HCT116 (cell line): ENCODE data around the gene YPEL3. TPM values are rescaled to one million over a fixed set of nuclear protein-coding genes. Genes with fewer than 3 reads are reported as not detected.

Experiments
- ATAC-seq: fragments of 200-7000 bp; cut with Tn5 transposase; 2 replicates; pipeline ENCODE4 v1.9.1; 2020; ENCODE audit warnings: mild to moderate bottlenecking, moderate library complexity
- BruUV-seq: library from RNA; stranded (reverse); fragments of 400-500 nt; replicated peaks from 2 replicates; lab custom pipeline; 2021; lab: Mats Ljungman, UMichigan
- CTCF ChIA-PET: fragments of 300-600 bp; sonication (Branson Sonifier 250); formaldehyde crosslinking; loops from one replicate; lab custom pipeline; 2021; ENCODE audit warnings: antibody characterized with exemption; lab: Charles Lee
- POLR2A ChIA-PET: fragments of 300-600, 350-600 bp; sonication (Branson Sonifier 250); formaldehyde crosslinking; loops from one replicate; lab custom pipeline; 2021; ENCODE audit warnings: antibody characterized with exemption; lab: Charles Lee
- RAD21 ChIA-PET, 2 experiments: fragments of 300-600 bp; sonication (Branson Sonifier 250); formaldehyde crosslinking; loops; one replicate each; lab custom pipeline; 2023; ENCODE audit warnings: low total read pairs in 2 of 2; ENCODE audit not compliant: uncharacterized antibody in 2 of 2, unreplicated experiment in 2 of 2, low non-redundant PET in 1 of 2; lab: Charles Lee
- DNase-seq: peaks from one replicate; pipeline ENCODE4 v3.0.0-alpha.2; 2010; ENCODE audit warnings: low read depth, low spot score
- H2AFZ ChIP-seq: fragments of 200-600 bp; shearing (Covaris generic), sonication (generic); 2 replicates; pipeline ENCODE4 v1.6.1; 2017; ENCODE audit warnings: low read depth, mixed run types, mixed read lengths, antibody characterized with exemption, low read length; ENCODE audit not compliant: poor library complexity, severe bottlenecking
- H3K27ac ChIP-seq: 2 replicates; pipeline ENCODE4 v1.5.1; 2012; ENCODE audit warnings: low read depth, low read length
- H3K27me3 ChIP-seq: fragments of 200-600 bp; sonication (generic); 2 replicates; pipeline ENCODE4 v1.6.1; 2016; ENCODE audit warnings: mixed run types, low read length, mixed read lengths; ENCODE audit not compliant: insufficient read depth
- H3K36me3 ChIP-seq, 2 experiments: fragments of 200-500 bp in 1 of 2; fragments of 200-600 bp in 1 of 2; sonication (Bioruptor generic) in 1 of 2; sonication (generic) in 1 of 2; 2 replicates each; pipeline versions ENCODE4 v1.5.1 to v1.6.1; 2014 to 2016; ENCODE audit warnings: low read length in 2 of 2, inconsistent platforms in 1 of 2, mixed read lengths in 1 of 2, mixed run types in 1 of 2; ENCODE audit not compliant: insufficient read depth in 2 of 2, control insufficient read depth in 1 of 2
- H3K4me1 ChIP-seq, 2 experiments: fragments of 200-600 bp in 1 of 2; sonication (generic) in 1 of 2; 2 replicates each; pipeline versions ENCODE4 v1.5.1 to v1.6.1; 2012 to 2017; ENCODE audit warnings: low read length in 2 of 2, inconsistent platforms in 1 of 2, mild to moderate bottlenecking in 1 of 2, mixed read lengths in 1 of 2, mixed run types in 1 of 2, moderate library complexity in 1 of 2; ENCODE audit not compliant: insufficient read depth in 2 of 2, control insufficient read depth in 1 of 2
- H3K4me2 ChIP-seq: fragments of 200-600 bp; sonication (generic); 2 replicates; pipeline ENCODE4 v1.6.1; 2017; ENCODE audit warnings: mixed run types, low read length, mixed read lengths
- H3K4me3 ChIP-seq, 2 experiments: fragments of 200-600 bp in 1 of 2; sonication (generic) in 1 of 2; replicated peaks in 1 of 2; 2 replicates each; pipeline ENCODE4 v1.5.1; 2011 to 2016; ENCODE audit warnings: low read length in 2 of 2, control low read depth in 1 of 2, low read depth in 1 of 2, mild to moderate bottlenecking in 1 of 2, mixed read lengths in 1 of 2, mixed run types in 1 of 2
- H3K79me2 ChIP-seq: fragments of 200-600 bp; sonication (generic); 2 replicates; pipeline ENCODE4 v1.6.1; 2017; ENCODE audit warnings: mild to moderate bottlenecking, mixed run types, low read length, moderate library complexity, mixed read lengths; ENCODE audit not compliant: insufficient read depth
- H3K9ac ChIP-seq: fragments of 200-600 bp; sonication (generic); 2 replicates; pipeline ENCODE4 v1.6.1; 2016; ENCODE audit warnings: low read length, mixed read lengths
- H3K9me2 ChIP-seq: fragments of 200-600 bp; sonication (generic), shearing (Covaris generic); 2 replicates; pipeline ENCODE4 v1.6.1; 2017; ENCODE audit warnings: mixed run types, mild to moderate bottlenecking, moderate library complexity; ENCODE audit not compliant: insufficient read depth
- H3K9me3 ChIP-seq, 2 experiments: fragments of 200-500 bp in 1 of 2; fragments of 200-600 bp in 1 of 2; sonication (Bioruptor generic) in 1 of 2; sonication (generic) in 1 of 2; 2 replicates each; pipeline ENCODE4 v1.6.1; 2014 to 2017; ENCODE audit warnings: low read length in 2 of 2, mixed read lengths in 2 of 2, inconsistent platforms in 1 of 2, low read depth in 1 of 2, mild to moderate bottlenecking in 1 of 2, mixed run types in 1 of 2, moderate library complexity in 1 of 2; ENCODE audit not compliant: control insufficient read depth in 1 of 2, insufficient read depth in 1 of 2
- H4K20me1 ChIP-seq: fragments of 200-600 bp; sonication (generic), shearing (Covaris generic); 2 replicates; pipeline ENCODE4 v1.6.1; 2017; ENCODE audit warnings: mixed run types, mild to moderate bottlenecking, moderate library complexity; ENCODE audit not compliant: insufficient read depth
- ATF3 ChIP-seq: IDR thresholded peaks from 2 replicates; pipeline ENCODE4 v1.6.1; 2012
- CEBPB ChIP-seq: IDR thresholded peaks from 2 replicates; pipeline ENCODE4 v1.6.1; 2012; ENCODE audit warnings: low read depth
- EGR1 ChIP-seq: IDR thresholded peaks from 2 replicates; pipeline ENCODE4 v1.6.1; 2012; ENCODE audit warnings: low read depth
- ELF1 ChIP-seq: IDR thresholded peaks from 2 replicates; pipeline ENCODE4 v1.6.1; 2012; ENCODE audit warnings: low read depth, borderline replicate concordance
- EZH2phosphoT487 ChIP-seq: fragments of 200-600 bp; IDR thresholded peaks from 2 replicates; pipeline ENCODE4 v1.6.1; 2018; ENCODE audit warnings: antibody characterized with exemption, borderline replicate concordance
- FOSL1 ChIP-seq: IDR thresholded peaks from 2 replicates; pipeline ENCODE4 v1.6.1; 2012; ENCODE audit warnings: low read depth
- MAX ChIP-seq: IDR thresholded peaks from 2 replicates; pipeline ENCODE4 v1.6.1; 2012
- POLR2A ChIP-seq: IDR thresholded peaks from 2 replicates; pipeline ENCODE4 v1.7.0; 2011; ENCODE audit warnings: borderline replicate concordance; ENCODE audit not compliant: insufficient read depth, insufficient read length; ENCODE audit errors: extremely low read depth
- RAD21 ChIP-seq: IDR thresholded peaks from 2 replicates; pipeline ENCODE4 v1.6.1; 2012; ENCODE audit warnings: low read depth, mild to moderate bottlenecking
- REST ChIP-seq: IDR thresholded peaks from 2 replicates; pipeline ENCODE4 v1.6.1; 2012; ENCODE audit warnings: low read depth
- YY1 ChIP-seq: IDR thresholded peaks from 2 replicates; pipeline ENCODE4 v1.6.1; 2011; ENCODE audit warnings: low read length, low read depth, moderate library complexity, mild to moderate bottlenecking; ENCODE audit not compliant: insufficient replicate concordance; ENCODE audit errors: extremely low read depth
- ZFX ChIP-seq: fragments of 450-650 bp; IDR thresholded peaks from 2 replicates; pipeline ENCODE4 v1.6.1; 2017
- ZNF274 ChIP-seq: fragments of 200-500 bp; sonication (Bioruptor generic); IDR thresholded peaks from 2 replicates; pipeline ENCODE4 v1.6.1; 2014; ENCODE audit warnings: mild to moderate bottlenecking, low read depth, low read length, inconsistent platforms
- intact Hi-C: fragments of 100-400 bp; cut with micrococcal nuclease; formaldehyde crosslinking; loops from 2 replicates; pipeline ENCODE4 v1.10.0; 2022
- total RNA-seq: library from RNA; stranded (reverse); gene quantifications from one replicate; pipeline ENCODE4 v1.2.1, GENCODE V29; 2021; ENCODE audit not compliant: unreplicated experiment

The YPEL3 gene
- total RNA-seq, 1 experiment from 2014 or later = 10.9 TPM

GRCh38 chr16:30113711-30114333 is 17.8 kb upstream of the YPEL3 start:
- intact Hi-C loops = no loop called here
- Histone ChIP-seq H3K9me2 (no peaks in the 10 kb centered on the region), H4K20me1 (no peaks in the 10 kb centered on the region), H3K27ac (no peak overlapping the region; the same call in 1 of the 2 replicates), H3K4me1 (peaks cover 15 to 39% of the 10 kb centered on the region in 2 experiments), H3K27me3 (no peaks in the 10 kb centered on the region), H3K9me3 (no peaks in the 10 kb centered on the region), H3K9ac (0 out of 2 replicates have a peak overlapping the region, but pooled peaks have one; percentile 14), H2AFZ (no peak overlapping the region), H3K4me2 (peak overlapping the region; percentile 51), H3K4me3 (no peak overlapping the region), H3K79me2 (no peaks in the 10 kb centered on the region), H3K36me3 (no peaks in the 10 kb centered on the region; a peak in 1 of 4 replicates)
- BruUV-seq = no TSS peak
- ATAC-seq (0 out of 2 replicates have a peak, but pooled peaks have one; percentile 1), DNase-seq (no peak)
- ChIA-PET CTCF (interaction anchor here (0.6 to 0.8 kb wide), 2 partner anchors 58 to 296 kb away, joined by 3 read pairs; no protein-coding TSS in a partner anchor), RAD21 (no interaction called here), POLR2A (interaction anchor here (1.3 kb wide), 1 partner anchor 9 kb away, joined by 3 read pairs; the partner anchor contains the start of gene MAPK3)
- TF ChIP-seq ATF3 (no peak), ZNF274 (no peak), CEBPB (no peak), RAD21 (no peak), ZFX (no peak), MAX (no peak)

GRCh38 chr16:30113031-30113710 is 17.2 kb upstream of the YPEL3 start, which contains the start of gene GDPD3:
Gene GDPD3 (minus strand): TSS chr16:30113537. CDS start chr16:30113478, 59 bp downstream.
- Histone ChIP-seq H3K4me3 (no peak within 1 kb of the TSS), H3K36me3 (no peaks in the 10 kb centered on the region; a peak in 1 of 4 replicates), H3K27ac (peak within 1 kb of the TSS; percentile 39; the same call in 1 of the 2 replicates), H3K9ac (0 out of 2 replicates have a peak within 1 kb of the TSS, but pooled peaks have one; percentile 14), H4K20me1 (no peaks in the 10 kb centered on the region), H3K4me1 (peaks cover 15 to 43% of the 10 kb centered on the region in 2 experiments), H3K9me2 (no peaks in the 10 kb centered on the region), H3K79me2 (no peaks in the 10 kb centered on the region), H3K27me3 (no peaks in the 10 kb centered on the region), H2AFZ (no peak within 1 kb of the TSS), H3K9me3 (no peaks in the 10 kb centered on the region), H3K4me2 (peak within 1 kb of the TSS; percentile 51)
- intact Hi-C loops = no loop called here
- POLR2A ChIA-PET = no interaction called here
- ATAC-seq = peak; percentile 42
- RAD21 ChIA-PET = interaction anchor here (0.5 to 1.7 kb wide), 2 partner anchors 21 to 296 kb away, joined by 3 to 6 read pairs; no protein-coding TSS in a partner anchor
- no TSS peak for BruUV-seq
- no peak for DNase-seq
- CTCF ChIA-PET = interaction anchor here (0.6 to 3.8 kb wide), 10 partner anchors 9 to 545 kb away, joined by 3 to 48 read pairs (median 3); partner anchors contain the start of genes FBRS, TBX6 and ZNF771
- TF ChIP-seq REST (no peak), MAX (no peak), EGR1 (no peak), EZH2phosphoT487 (no peak), ELF1 (no peak), ZFX (no peak), YY1 (no peak), FOSL1 (no peak), POLR2A (no peak), ATF3 (no peak)
